ENCODE results near the gene TRIM47. TPM values are rescaled to one million over a fixed set of nuclear protein-coding genes. Genes with fewer than 3 reads are reported as not detected.
"Not testable (repeated sequence)": the region's sequence is repeated elsewhere in the genome, so short reads cannot be mapped to it uniquely, and the experiment has no call there.

The TRIM47 gene
- total RNA-seq, 1 donor from 2014 or later, result 30.6 TPM

GRCh38 chr17:75891605-75892555 lies 13.5 kb upstream of the TRIM47 start:
- no peak for DNase-seq (ENCODE audit: low read depth, low spot score)

DNA sequence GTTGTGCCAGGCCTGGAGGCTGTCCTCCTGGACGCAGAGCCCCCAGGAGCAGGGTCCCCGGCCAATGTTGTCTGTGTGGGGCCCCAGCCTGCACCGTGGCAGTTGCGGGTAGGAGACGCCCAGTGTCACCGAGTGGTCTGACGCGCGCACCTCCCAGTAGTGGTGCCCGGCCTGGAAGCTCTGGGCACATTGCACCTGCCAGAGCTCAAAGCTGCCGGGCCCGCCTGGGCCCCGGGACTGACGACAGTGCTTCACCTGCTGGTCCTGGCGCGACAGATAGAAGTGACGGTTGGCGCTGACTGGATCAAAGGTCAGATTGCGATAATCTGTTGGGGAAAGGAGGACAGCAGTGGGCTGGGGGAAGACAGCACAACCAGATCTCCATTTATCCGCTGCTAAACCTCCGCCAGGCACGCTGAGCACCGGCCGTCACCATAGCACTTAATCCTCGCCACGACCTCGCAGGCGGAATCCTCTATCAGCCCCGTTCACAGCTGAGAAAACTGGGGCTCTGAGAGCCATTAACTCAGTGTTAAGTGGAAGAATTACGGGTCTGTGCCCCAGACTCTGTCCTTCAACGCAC lies 12.7 kb upstream of the TRIM47 start:
- DNase-seq (ENCODE audit: low read depth, low spot score), result no peak

- DNase-seq (ENCODE audit: low read depth, low spot score), result no peak
These were observed 11.1 kb upstream of the TRIM47 start for GRCh38 chr17:75889454-75889853.

DNA sequence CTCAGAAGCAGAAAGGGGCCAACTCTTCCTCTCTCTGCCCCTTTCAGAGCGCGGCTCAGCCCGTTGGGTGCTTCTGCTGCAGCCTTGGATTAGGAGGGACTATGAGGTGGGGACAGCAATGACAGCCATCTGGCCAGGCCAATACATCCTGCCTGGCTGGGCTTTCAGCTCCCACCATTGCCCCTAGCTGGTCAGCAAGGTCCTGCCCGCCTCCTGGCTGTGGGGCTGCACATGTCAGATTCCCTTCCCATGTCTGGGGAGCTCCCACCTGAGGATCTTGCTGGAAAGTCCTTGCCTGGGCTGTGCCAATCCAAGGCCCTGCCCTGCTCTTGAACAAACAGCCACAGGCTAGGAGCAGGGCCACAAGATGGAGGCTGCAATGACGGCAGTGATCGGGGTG lies 10.1 kb upstream of the TRIM47 start:
- no peak for DNase-seq (ENCODE audit: low read depth, low spot score)

- DNase-seq (ENCODE audit: low read depth, low spot score), result not testable (repeated sequence)
These were observed 7.5 kb upstream of the TRIM47 start for GRCh38 chr17:75885860-75886259.

DNA sequence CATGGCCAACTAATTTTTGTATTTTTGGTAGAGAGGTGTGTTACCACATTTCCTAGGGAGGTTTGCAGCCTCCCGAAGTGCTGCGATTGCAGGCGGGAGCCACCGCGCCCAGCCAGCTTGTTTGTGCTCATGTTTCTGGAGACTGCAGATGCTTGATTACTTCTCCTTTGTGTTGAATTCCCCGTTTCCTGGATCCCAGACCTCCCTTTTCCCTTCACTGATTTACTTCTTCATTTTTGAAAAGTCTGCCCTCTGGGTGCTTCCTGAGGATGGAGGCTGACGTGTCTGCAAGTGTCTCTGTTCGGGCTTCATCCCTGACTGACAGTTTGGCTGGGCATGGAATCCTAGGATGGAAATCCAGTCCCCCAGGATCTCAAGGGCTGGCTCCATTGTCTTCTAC lies 7.0 kb upstream of the TRIM47 start:
- no peak for DNase-seq (ENCODE audit: low read depth, low spot score)

DNA sequence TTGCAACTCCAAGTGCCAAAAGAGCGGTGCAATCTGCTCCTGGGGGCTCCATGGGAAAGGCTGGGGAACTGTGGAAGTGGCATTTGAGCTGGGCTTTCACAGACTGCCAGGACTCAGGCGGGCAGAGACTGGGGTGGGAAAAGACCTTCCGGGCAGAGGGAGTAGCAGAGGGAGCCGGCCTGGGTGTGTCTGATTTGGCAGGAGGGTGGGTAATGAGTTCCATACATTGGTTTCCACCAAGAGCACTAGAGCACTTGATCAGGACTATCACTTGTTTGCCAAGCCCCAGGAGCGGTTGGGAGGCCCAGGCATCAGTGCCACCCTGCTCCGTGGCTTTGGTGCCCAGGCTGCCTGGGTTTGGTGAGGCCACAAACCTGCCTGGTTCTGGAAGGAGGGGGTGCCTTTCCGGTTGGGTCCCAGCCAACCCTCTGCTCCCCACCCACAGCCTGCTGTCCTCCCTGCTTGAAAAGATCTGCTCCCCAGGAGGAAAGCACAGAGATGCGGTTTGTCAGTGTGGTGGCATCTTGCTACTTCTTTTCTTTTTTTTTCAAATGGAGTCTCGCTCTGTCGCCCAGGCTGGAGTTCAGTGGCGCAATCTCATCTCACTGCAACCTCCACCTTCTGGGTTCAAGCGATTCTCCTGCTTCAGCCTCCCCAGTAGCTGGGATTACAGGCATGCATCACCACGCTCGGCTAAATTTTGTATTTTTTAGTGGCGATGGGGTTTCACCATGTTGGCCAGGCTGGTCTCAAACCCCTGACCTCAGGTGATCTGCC lies 3.5 kb upstream of the TRIM47 start:
- no peak for DNase-seq (ENCODE audit: low read depth, low spot score)

DNA sequence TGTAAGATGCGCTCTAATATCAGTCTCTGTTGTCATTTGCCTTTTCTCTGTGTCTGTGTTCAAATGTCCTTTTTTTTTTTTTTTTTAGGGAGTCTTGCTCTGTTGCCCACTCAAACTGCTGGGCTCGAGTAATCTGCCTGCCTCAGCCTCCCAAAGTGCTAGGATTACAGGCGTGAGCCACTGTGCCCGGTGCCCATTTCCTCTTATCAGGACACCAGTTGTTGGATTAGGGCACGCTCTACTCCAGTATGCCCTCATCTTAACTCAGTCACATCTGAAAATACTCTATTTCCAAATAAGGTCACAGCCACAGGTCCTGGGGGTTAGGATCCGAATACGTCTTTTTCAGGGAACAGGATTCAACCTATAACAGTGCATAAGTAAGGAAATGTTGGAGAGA lies 1.9 kb upstream of the TRIM47 start:
- DNase-seq (ENCODE audit: low read depth, low spot score), result no peak

DNA sequence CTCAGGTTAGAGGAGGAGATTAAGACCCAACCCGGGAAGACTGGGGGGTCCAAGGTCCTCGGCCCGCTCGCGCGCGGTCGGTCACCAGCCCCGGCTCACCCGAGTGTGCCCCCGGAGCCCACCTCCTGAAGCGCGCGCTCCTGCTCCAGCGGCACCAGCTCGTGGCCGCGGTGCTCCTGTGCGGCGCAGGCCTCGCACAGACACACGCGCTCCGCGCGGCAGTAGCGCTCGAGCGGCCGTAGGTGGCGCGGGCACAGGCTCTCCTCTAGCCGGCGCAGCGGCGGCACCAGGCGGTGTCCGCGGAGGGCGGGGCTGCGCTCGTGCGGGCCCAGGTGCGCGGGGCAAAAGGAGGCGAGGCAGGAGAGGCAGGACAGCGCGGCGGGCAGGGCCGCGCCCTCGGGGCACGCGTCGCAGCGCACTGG lies 618 bp downstream of the TRIM47 start:
- no peak for DNase-seq (ENCODE audit: low read depth, low spot score)

GRCh38 chr17:75876938-75877751 lies 1.2 kb downstream of the TRIM47 start:
- DNase-seq (ENCODE audit: low read depth, low spot score), result peak; percentile 95

DNA sequence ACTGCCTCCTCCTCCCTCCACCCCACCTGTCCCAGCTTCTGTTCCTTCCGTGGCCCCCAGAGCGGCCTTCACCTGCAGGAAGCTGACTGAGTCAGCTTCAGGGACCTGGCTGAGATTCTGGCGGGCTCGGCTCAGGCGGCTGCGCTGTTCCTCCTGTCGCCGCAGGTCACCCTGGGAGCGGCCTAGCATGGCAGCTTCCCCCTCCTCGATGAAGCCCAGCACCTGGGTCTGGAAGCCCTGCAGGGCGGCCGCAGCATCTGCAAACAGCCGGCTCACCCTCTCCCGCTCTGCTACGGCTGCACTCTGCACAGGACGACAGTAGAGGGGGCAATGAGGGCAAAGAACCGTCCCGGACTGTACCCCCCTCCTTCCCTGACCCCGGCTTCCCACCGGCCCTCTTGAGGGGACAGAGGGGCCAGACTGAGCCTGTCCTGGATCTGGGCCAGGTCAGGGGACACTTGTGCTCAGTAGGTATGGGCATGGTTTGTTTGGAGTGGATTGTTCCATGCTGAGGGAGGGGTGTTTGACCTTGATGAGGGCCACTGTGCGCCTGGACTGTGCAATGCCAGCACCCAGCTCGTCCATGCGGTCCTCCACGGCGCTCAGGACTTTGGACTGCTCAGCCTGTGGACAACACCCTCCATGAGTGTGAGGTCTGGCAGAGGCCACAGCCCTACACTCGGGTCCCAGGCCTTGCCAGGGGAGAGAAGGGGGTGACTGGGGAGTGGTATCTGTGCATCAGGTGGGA lies 2.0 kb downstream of the TRIM47 start:
- no peak for DNase-seq (ENCODE audit: low read depth, low spot score)

- DNase-seq (ENCODE audit: low read depth, low spot score), result no peak
These were observed 2.5 kb downstream of the TRIM47 start for GRCh38 chr17:75875940-75876189.

- no peak for DNase-seq (ENCODE audit: low read depth, low spot score)
These were observed 3.0 kb downstream of the TRIM47 start for GRCh38 chr17:75875182-75875939.

DNA sequence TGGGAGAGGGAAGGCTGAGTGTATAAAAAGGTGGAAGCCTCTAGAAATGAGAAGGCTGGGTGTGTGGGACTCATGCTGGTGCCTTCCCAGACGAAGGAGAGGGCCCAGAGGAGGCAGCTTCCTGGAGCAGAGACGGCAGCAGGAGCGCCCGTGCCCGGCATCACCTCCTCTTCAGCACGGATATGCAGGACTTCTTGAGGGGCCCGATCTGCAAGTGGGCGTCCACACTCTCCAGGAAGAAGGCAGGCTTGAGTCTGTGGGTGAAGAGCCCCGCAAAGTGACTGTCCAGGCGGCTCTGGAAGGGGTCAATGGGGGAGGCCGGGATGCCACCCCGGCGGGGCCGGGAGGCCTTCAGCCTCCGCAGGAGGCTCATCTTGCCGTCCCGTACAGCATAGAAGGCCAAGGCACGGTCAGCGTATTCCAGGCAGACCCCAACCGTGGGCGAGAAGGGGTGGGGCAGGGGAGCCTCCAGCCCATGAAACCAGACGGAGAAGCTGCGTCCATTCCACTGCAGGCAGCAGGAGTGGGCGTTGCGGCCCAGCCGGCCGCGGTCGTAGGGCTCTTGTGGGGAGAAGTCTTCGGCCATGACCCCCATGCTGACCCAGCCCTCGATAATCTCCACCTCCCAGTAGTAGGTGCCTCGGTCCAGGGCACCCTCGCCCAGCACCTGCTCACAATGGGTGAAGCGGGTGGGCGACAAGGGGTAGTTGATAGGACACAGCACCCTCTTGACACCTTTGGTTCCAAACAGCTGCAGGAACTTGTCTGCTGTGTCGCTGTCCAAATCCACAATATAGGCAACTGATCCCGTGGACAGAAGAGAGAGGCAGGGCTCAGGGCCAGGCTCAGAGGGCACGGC lies 3.8 kb downstream of the TRIM47 start:
- no peak for DNase-seq (ENCODE audit: low read depth, low spot score)

- DNase-seq (ENCODE audit: low read depth, low spot score), result no peak
These were observed 4.6 kb downstream of the TRIM47 start for GRCh38 chr17:75873587-75874322.

DNA sequence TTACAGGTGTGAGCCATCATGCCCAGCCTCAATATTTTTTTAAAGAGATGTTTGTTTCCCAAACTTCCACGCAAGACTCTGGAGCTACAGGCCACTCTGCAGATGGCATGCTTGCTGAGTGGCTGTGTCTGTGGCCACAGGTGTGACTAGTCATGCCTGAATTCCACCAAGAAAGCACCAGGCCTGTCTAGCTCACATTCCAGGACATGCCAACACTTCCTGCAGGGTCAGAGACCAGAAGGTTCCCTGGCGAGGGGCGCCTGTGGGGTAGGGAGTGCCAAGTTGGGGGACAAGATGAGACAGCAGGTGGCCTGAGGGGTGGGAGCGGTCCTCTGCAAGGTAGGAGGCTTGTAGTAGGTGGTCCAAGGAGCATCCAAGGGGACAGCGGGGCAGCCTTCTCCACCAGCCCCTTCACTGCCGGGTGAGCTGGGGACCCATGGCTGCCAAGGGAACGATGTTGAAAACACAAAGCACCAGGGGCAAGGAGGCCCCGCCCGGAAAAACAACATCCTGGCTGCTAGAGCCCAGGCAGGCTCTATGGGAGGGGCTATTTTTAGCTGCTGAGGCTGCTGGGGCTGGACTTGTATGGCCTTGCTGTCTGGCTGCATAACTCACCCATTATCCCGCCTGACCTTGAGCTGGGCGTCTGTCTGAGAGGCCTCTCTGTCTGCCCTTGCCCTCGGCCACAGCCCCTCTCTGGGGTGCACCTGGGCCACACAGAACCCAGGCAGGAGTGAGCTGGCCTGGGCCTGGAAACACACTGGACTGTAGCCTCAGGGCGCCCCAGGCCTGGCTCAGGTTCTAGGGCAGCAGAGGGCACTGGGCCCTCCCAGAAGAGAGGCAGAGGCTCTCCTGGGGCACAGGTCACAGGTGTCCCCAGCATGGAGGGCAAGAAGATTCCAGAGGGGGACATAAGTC lies 5.7 kb downstream of the TRIM47 start:
- DNase-seq (ENCODE audit: low read depth, low spot score), result peak; percentile 88

DNA sequence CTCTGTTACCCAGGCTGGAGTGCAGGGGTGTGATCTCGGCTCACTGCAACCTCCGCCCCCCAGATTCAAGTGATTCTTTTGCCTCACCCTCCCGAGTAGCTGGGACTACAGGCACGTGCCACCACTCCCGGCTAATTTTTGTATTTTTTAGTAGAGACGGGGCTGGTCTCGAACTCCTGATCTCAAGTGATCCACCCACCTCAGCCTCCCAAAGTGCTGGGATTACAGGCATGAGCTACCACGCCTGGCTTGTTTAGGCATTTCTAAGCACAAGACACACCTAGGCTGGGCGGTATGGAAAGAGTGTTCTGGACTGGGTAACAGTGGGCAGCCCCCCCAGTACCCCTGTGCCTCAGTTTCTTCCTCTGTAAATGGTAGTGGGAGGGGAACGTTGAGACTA lies 8.2 kb downstream of the TRIM47 start:
- DNase-seq (ENCODE audit: low read depth, low spot score), result not testable (repeated sequence)

Data from pulmonary artery endothelial cell (primary cell).